Stomach (tissue), 9 donors: ENCODE results near the gene BCAR1. TPM values are rescaled to one million over a fixed set of nuclear protein-coding genes. Genes with fewer than 3 reads are reported as not detected.
"Not testable (repeated sequence)": the region's sequence is repeated elsewhere in the genome, so short reads cannot be mapped to it uniquely, and the experiment has no call there.

Experiments used
- DNase-seq, 2 donors: peaks; one replicate each; pipeline versions ENCODE4 v3.0.0 to v3.0.0-alpha.2; 2013 to 2019
- H3K27ac ChIP-seq, 5 donors: fragments of 200-600 bp in 4 of 5; sonication (generic) in 4 of 5; one replicate each; pipeline ENCODE4 v1.5.1; 2013 to 2019; ENCODE audit warnings: mild to moderate bottlenecking in 1 of 5, moderate library complexity in 1 of 5
- H3K27me3 ChIP-seq, 3 donors: fragments of 200-600 bp; sonication (generic); one replicate each; pipeline ENCODE4 v1.5.1; 2017 to 2019; ENCODE audit warnings: mixed run types in 1 of 3
- H3K36me3 ChIP-seq, 4 donors: fragments of 200-600 bp; sonication (generic); 1 replicate in 3 of 4; 2 replicates in 1 of 4; pipeline ENCODE4 v1.5.1; 2016 to 2019
- H3K4me1 ChIP-seq, 4 donors: fragments of 200-600 bp; sonication (generic); one replicate each; pipeline ENCODE4 v1.5.1; 2016 to 2019
- H3K4me3 ChIP-seq, 4 donors: fragments of 200-600 bp; sonication (generic) in 3 of 4; one replicate each; pipeline ENCODE4 v1.5.1; 2016 to 2019; ENCODE audit warnings: mild to moderate bottlenecking in 1 of 4
- H3K9me3 ChIP-seq, 4 donors: fragments of 200-600 bp; sonication (generic); one replicate each; pipeline ENCODE4 v1.5.1; 2016 to 2019
- EP300 ChIP-seq: sonication (generic); formaldehyde crosslinking; IDR thresholded peaks from one replicate; pipeline ENCODE4 v1.6.1; 2017; ENCODE audit warnings: antibody characterized with exemption
- POLR2A ChIP-seq, 4 donors: fragments of 450-650 bp; IDR thresholded peaks; one replicate each; pipeline ENCODE4 v1.6.1; 2016; ENCODE audit warnings: antibody characterized with exemption in 4 of 4, control low read depth in 2 of 4, mild to moderate bottlenecking in 1 of 4, moderate library complexity in 1 of 4
- POLR2AphosphoS5 ChIP-seq, 3 donors: sonication (generic); formaldehyde crosslinking; IDR thresholded peaks; one replicate each; pipeline ENCODE4 v1.6.1; 2016; ENCODE audit warnings: antibody characterized with exemption in 3 of 3
- WGBS, 5 donors: extraction: QIAGEN DNeasy Blood & Tissue Kit in 3 of 5; methylation state at CpG; one replicate each; pipeline versions ENCODE4 v1.1.5 to v1.1.7; 2013 to 2018; 5-methylcytosine and 5-hydroxymethylcytosine counted together
- intact Hi-C: fragments of 100-400 bp; cut with DNase I; formaldehyde crosslinking; loops from one replicate; pipeline ENCODE4 v1.15.1; 2023; ENCODE audit warnings: low total_unique reads
- polyA plus RNA-seq, 3 donors: library from polyadenylated mRNA; stranded (reverse); fragments of 200-250 nt; gene quantifications; one replicate each; pipeline ENCODE4 v1.2.3, GENCODE V29; 2013
- total RNA-seq, 5 donors: library from RNA; depleted of rRNA; stranded (reverse); fragments of >200 nt; gene quantifications; one replicate each; pipeline versions ENCODE4 v1.1.0 to v1.2.3, GENCODE V29; 2014 to 2016
- TF ChIP-seq, protein P1 (sequence below), 7 experiments: fragments of 450-650 bp in 4 of 7; fragments of 200-600 bp in 3 of 7; sonication (generic) in 3 of 7; IDR thresholded peaks; one replicate each; pipeline ENCODE4 v1.5.1; 2016 to 2019; ENCODE audit warnings: antibody characterized with exemption in 7 of 7, control low read depth in 2 of 7, mild to moderate bottlenecking in 1 of 7
- donor health status: healthy with polysubstance abuse.
- donor health status: Bipolar disorder and iron deficiency.
- donor health status: healthy.

Gene BCAR1
- total and polyA plus RNA-seq, 8 donors, result 34.7 to 219 (median 56.8) TPM

DNA sequence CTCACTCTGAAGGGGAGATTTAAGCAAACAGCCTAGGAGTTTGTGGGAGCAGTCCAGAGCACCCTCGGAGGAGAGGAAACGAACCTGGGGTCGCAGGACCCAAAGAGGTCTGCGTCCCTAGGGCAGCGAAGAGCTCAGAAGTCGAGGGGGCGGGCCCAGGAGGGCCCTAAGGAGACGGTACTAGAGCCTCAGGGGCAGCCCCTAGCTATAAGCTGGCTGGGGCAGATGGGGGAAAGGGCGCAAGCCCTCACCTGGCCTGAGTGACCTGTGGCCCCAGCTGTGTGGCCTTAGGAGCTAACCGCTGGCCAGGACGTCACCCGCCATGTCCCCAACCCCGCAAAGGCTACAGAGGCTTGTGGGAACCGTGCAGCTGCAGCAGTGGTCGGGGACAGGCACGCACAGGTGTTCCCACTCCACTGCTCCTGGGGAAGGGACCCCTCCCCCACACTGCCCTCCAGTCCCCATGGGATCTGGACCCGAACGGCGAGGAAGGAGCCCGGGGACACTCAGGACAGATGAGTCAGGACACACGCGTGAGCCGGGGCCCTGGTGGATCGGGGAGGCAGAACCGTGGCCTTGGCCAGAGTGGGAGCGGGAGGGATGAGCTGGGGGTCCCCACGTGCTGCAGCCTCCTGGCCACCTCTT is 42.4 kb downstream of the BCAR1 start:
- no peaks in the 10 kb centered on the region for H3K36me3 ChIP-seq
- no peak overlapping the region for H3K27ac ChIP-seq
- H3K27me3 ChIP-seq, result peaks cover 0 to 9% (median 0%) of the 10 kb centered on the region in 3 donors
- WGBS, 5 donors, result 83 to 89% (median 88%) methylated on average over 25 to 27 of the region's 27 CpGs
- H3K4me1 ChIP-seq, result no peaks in the 10 kb centered on the region
- no peak for DNase-seq
- intact Hi-C loops, result loop anchor here (10.0 kb wide), 1 partner anchor 186 kb away; no protein-coding TSS in a partner anchor
- no peaks in the 10 kb centered on the region for H3K9me3 ChIP-seq
- no peak for TF ChIP-seq EP300
- TF ChIP-seq, protein P1, sequence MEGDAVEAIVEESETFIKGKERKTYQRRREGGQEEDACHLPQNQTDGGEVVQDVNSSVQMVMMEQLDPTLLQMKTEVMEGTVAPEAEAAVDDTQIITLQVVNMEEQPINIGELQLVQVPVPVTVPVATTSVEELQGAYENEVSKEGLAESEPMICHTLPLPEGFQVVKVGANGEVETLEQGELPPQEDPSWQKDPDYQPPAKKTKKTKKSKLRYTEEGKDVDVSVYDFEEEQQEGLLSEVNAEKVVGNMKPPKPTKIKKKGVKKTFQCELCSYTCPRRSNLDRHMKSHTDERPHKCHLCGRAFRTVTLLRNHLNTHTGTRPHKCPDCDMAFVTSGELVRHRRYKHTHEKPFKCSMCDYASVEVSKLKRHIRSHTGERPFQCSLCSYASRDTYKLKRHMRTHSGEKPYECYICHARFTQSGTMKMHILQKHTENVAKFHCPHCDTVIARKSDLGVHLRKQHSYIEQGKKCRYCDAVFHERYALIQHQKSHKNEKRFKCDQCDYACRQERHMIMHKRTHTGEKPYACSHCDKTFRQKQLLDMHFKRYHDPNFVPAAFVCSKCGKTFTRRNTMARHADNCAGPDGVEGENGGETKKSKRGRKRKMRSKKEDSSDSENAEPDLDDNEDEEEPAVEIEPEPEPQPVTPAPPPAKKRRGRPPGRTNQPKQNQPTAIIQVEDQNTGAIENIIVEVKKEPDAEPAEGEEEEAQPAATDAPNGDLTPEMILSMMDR (IDR thresholded peaks at IDR 0.05), result no peak
- TF ChIP-seq POLR2A (IDR thresholded peaks at IDR 0.05), result no peak
- TF ChIP-seq POLR2AphosphoS5 (IDR thresholded peaks at IDR 0.05), result no peak
- no peak overlapping the region for H3K4me3 ChIP-seq

DNA sequence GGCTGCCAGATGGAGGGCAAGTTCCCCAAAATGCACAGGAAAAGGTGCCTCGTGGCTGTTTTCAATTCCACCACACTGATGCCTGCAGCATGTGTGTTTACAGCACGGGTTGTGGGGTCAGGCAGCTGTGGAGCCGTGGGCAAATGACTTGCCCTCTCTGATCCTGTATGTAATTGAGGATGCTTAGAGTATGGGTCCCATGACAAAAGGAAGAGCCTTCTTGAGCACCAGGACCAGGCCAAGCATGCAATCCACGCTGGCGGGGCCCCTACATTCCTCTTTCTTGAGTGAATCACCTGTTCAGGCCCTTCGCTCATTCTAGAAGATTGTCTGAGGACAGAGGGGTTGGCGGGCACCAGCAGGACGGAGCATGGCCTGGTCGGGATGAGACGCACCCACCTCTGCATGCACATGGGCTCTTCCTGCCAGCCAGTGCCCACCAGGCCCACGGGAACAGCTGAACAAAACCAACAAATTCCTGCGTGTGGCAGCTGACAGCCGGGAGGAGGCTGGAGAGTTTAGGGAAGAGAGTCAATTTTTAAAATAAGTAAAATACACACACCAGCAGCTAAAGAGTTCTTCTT is 43.1 kb downstream of the BCAR1 start:
- 74 to 82% (median 81%) methylated on average over 13 of the region's 13 CpGs for WGBS, 5 donors
- TF ChIP-seq POLR2A (IDR thresholded peaks at IDR 0.05), result no peak
- TF ChIP-seq POLR2AphosphoS5 (IDR thresholded peaks at IDR 0.05), result no peak
- TF ChIP-seq, protein P1 (IDR thresholded peaks at IDR 0.05), result no peak
- no peak for TF ChIP-seq EP300
- no peak for DNase-seq
- no peak overlapping the region for H3K27ac ChIP-seq
- H3K4me1 ChIP-seq, result no peaks in the 10 kb centered on the region
- H3K9me3 ChIP-seq, result no peaks in the 10 kb centered on the region
- peaks cover 0 to 9% (median 0%) of the 10 kb centered on the region in 3 donors for H3K27me3 ChIP-seq
- H3K4me3 ChIP-seq, result no peak overlapping the region
- intact Hi-C loops, result loop anchor here (10.0 kb wide), 1 partner anchor 186 kb away; no protein-coding TSS in a partner anchor
- no peaks in the 10 kb centered on the region for H3K36me3 ChIP-seq

DNA sequence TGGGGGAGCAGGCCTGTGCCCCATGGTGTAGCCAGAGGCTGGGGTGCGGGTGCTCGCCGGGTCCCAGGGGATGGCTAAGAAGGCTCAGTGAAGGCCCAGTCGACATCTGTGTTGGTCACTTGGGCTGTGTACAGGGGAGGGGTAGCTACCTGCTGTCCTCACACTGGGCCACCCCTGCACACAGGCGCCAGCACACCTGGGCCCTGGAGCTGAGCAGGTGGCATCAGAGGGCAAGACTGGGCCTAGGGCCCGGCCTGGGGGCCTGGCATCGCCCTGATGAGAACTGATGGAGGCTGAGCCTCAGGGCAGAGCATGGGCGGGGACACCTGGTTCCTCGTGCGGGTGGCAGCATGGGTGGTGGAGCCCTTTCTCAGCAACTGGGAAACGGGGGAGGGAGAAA is 43.6 kb downstream of the BCAR1 start:
- WGBS, 5 donors, result 77 to 90% (median 85%) methylated on average over 10 to 11 of the region's 11 CpGs
- DNase-seq, result no peak
- Histone ChIP-seq H3K27ac (no peak overlapping the region), H3K4me1 (no peaks in the 10 kb centered on the region), H3K9me3 (no peaks in the 10 kb centered on the region), H3K36me3 (no peaks in the 10 kb centered on the region), H3K27me3 (peaks cover 0 to 9% (median 0%) of the 10 kb centered on the region in 3 donors), H3K4me3 (no peak overlapping the region)
- intact Hi-C loops, result loop anchor here (10.0 kb wide), 1 partner anchor 187 kb away; no protein-coding TSS in a partner anchor
- TF ChIP-seq EP300 (no peak), POLR2A (IDR thresholded peaks at IDR 0.05) (no peak), POLR2AphosphoS5 (IDR thresholded peaks at IDR 0.05) (no peak)
- TF ChIP-seq, protein P1 (IDR thresholded peaks at IDR 0.05), result no peak

DNA sequence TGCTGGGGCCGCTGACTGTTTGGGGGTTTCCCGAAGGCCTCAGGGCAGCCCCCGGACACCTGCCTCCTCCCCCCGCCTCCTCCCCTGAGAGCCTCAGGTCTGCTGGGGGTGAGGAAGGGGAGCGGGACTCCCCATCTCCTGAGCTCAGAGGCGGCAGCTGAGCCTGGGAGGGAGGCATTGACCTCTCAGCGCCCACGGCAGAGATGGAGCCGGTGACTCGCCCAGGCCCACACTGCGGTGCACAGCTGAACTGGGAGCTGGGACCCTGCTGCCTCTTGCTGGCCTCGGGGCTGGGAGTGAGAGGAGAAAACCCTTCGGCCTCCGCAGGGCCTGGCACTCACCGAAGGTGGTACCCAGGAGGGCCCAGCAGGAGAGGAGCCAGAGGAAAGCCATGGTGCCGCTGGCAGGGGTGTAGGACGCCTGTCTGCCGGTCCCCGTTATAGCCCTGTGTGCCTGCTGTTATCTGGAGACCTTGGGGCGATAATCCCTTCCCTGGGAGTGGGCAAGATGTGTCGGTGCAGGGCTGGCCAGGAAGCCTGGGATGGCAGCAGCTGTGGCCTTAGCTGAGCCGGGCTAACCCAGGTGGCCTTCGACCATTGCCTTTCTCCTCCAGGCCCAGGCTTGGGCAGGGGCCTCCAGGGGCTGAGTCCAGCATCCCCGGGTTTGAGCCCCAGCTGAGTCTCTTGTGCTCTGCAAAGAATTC is 44.5 kb downstream of the BCAR1 start, which contains the start of gene CTRB2:
TSS of gene CTRB2 (minus strand) at position 413 of the 703 bp plus-strand sequence. CDS start at position 393, 20 bp downstream.
- no peak for TF ChIP-seq EP300
- TF ChIP-seq, protein P1 (IDR thresholded peaks at IDR 0.05), result no peak
- TF ChIP-seq POLR2A (IDR thresholded peaks at IDR 0.05), result no peak
- no peak for TF ChIP-seq POLR2AphosphoS5 (IDR thresholded peaks at IDR 0.05)
- no peak for DNase-seq
- Histone ChIP-seq H3K36me3 (no peaks in the 10 kb centered on the region), H3K27me3 (peaks cover 0 to 9% (median 0%) of the 10 kb centered on the region in 3 donors), H3K27ac (no peak within 1 kb of the TSS), H3K9me3 (no peaks in the 10 kb centered on the region), H3K4me1 (no peaks in the 10 kb centered on the region), H3K4me3 (no peak within 1 kb of the TSS)
- intact Hi-C loops, result loop anchor here (10.0 kb wide), 1 partner anchor 188 kb away; no protein-coding TSS in a partner anchor
- WGBS, 5 donors, result 82 to 90% (median 85%) methylated on average over 22 to 24 of the region's 24 CpGs

DNA sequence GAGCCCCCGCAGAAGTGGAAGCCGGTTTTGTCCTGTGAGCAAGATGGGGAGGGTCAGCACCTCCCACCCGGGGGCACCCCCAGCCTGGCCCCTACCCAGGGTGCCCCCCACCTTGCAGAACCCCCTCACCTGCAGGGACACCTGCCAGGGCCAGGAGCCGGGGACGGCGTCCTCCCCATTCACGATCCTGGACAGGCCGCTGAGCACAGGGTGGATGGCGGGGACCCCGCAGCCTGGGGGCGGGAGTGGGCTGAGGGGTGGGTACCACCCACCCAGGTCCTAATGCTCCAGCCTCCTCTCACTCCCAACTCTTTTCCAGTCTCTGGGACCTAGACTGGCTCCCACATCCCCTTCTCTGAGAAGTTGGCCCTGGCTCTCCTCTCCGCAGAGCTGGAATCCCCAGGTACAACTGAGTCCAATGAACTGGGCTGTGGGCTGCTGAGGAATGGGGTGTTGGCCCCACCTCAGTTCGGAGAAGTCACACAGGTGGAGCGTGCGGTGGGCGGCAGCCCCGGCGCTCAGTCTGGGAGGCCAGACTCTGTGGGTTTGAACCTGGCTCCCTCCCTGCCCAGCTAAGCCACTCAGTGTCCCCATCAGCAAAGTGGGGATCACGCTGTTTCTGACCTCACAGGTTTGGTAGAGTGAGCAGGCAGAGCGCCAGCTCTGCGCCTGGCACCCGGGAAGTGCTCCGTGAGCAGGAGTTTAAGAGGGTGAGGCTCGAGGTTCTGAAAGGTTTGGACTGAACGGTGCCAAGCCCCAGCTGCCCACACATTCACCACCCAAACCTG is 45.3 kb downstream of the BCAR1 start:
- not testable (repeated sequence) for H3K4me3 ChIP-seq, DNase-seq, H3K36me3 ChIP-seq, H3K27ac ChIP-seq, H3K4me1 ChIP-seq, H3K9me3 ChIP-seq
- intact Hi-C loops, result loop anchor here (10.0 kb wide), 1 partner anchor 189 kb away; no protein-coding TSS in a partner anchor
- 58 to 85% (median 68%) methylated on average over 11 to 19 of the region's 25 CpGs for WGBS, 5 donors
- H3K27me3 ChIP-seq, result peaks cover 0 to 10% (median 0%) of the 10 kb centered on the region in 3 donors

DNA sequence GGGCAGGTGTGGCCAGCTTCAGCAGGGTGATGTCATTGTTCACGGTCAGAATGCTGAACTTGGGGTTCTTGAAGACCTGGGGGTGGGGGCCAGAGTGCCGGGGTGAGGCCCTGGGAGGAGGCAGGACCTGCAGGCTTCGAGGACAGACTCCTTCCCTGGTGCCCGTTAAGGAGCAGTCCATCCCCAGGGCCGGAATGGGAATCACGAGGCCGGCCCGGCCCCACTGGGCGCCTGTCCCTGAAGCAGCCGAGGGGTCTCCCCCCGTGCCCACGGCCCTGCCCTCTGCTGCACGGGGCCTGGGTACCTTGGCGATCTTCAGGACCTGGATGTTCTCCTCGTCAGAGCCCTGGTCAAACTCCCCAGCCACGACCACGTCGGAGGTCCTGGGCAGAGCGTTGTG is 46.0 kb downstream of the BCAR1 start:
- not testable (repeated sequence) for H3K9me3 ChIP-seq, DNase-seq, H3K4me1 ChIP-seq, H3K36me3 ChIP-seq, H3K27ac ChIP-seq, H3K4me3 ChIP-seq
- H3K27me3 ChIP-seq, result peaks cover 0 to 17% (median 0%) of the 10 kb centered on the region in 3 donors
- WGBS, 5 donors, result 90 to 93% methylated on average over 2 to 4 of the region's 19 CpGs; no CpG with 5 or more reads in 3 of the 5 donors
- intact Hi-C loops, result loop anchor here (10.0 kb wide), 1 partner anchor 189 kb away; no protein-coding TSS in a partner anchor
